GM19372 (cell line): Measurements from ENCODE around the gene UCN.
"Not testable (repeated sequence)": the region's sequence is repeated elsewhere in the genome, so short reads cannot be mapped to it uniquely, and the experiment has no call there.

Experiments used
- ATAC-seq: cut with Tn5 transposase; IDR thresholded peaks from one replicate; pipeline ENCODE4 v1.9.1; 2021; ENCODE audit warnings: mild to moderate bottlenecking, low read depth, moderate library complexity; ENCODE audit not compliant: unreplicated experiment

Gene UCN

GRCh38 chr2:27288610-27289009 lies 19.6 kb downstream of the UCN start:
- ATAC-seq = no peak

- no peak for ATAC-seq
Observed at GRCh38 chr2:27285481-27285880, 22.8 kb downstream of the UCN start.

GRCh38 chr2:27284996-27285395 lies 23.2 kb downstream of the UCN start:
- ATAC-seq = no peak

GRCh38 chr2:27282892-27283291 lies 25.4 kb downstream of the UCN start:
- no peak for ATAC-seq

- ATAC-seq = no peak
Observed at GRCh38 chr2:27281855-27282559, 26.2 kb downstream of the UCN start, which contains the start of gene TRIM54. Gene TRIM54 (plus strand): TSS chr2:27282429. CDS start chr2:27282732, 303 bp downstream.

GRCh38 chr2:27281442-27281841 lies 26.8 kb downstream of the UCN start:
- no peak for ATAC-seq

GRCh38 chr2:27280826-27281225 lies 27.4 kb downstream of the UCN start:
- ATAC-seq = no peak

- no peak for ATAC-seq
Observed at GRCh38 chr2:27278010-27278409, 30.2 kb downstream of the UCN start.

GRCh38 chr2:27275211-27276150 lies 32.8 kb downstream of the UCN start, which contains the start of gene DNAJC5G:
Gene DNAJC5G (plus strand): TSS chr2:27275433. CDS start chr2:27276729, 1,296 bp downstream.
- ATAC-seq = no peak

GRCh38 chr2:27272537-27273522 lies 35.4 kb downstream of the UCN start:
- ATAC-seq = not testable (repeated sequence)

GRCh38 chr2:27271631-27272340 lies 36.5 kb downstream of the UCN start:
- no peak for ATAC-seq

- ATAC-seq = no peak
Observed at GRCh38 chr2:27270670-27271069, 37.6 kb downstream of the UCN start.

- ATAC-seq = no peak
Observed at GRCh38 chr2:27270131-27270530, 38.1 kb downstream of the UCN start.

GRCh38 chr2:27268296-27268695 lies 39.9 kb downstream of the UCN start:
- not testable (repeated sequence) for ATAC-seq

- no peak for ATAC-seq
Observed at GRCh38 chr2:27265536-27265870, 42.7 kb downstream of the UCN start.

GRCh38 chr2:27264753-27265535 lies 43.3 kb downstream of the UCN start:
- ATAC-seq = no peak

GRCh38 chr2:27264253-27264752 lies 43.9 kb downstream of the UCN start:
- ATAC-seq = no peak

- no peak for ATAC-seq
Observed at GRCh38 chr2:27263287-27264252, 44.7 kb downstream of the UCN start.
